Cardiac fibroblast (primary cell): Measurements from ENCODE around the gene SV2B.

Source experiments
- DNase-seq, 2 donors: peaks; one replicate each; pipeline versions ENCODE4 v3.0.0 to v3.0.0-alpha.2; 2010; ENCODE audit warnings: low read depth in 2 of 2
- H3K4me3 ChIP-seq, 2 donors: replicated peaks in 1 of 2; 1 replicate in 1 of 2; 2 replicates in 1 of 2; pipeline ENCODE4 v1.5.1; 2011; ENCODE audit warnings: low read depth in 2 of 2, low read length in 2 of 2, mild to moderate bottlenecking in 2 of 2, moderate library complexity in 1 of 2
- CTCF ChIP-seq: IDR thresholded peaks from one replicate; pipeline ENCODE4 v1.5.1; 2011; ENCODE audit warnings: low read depth, mild to moderate bottlenecking, low read length, inconsistent platforms

Gene SV2B

GRCh38 chr15:91196127-91196526 is 96.1 kb downstream of the SV2B start:
- no peak for DNase-seq

DNA sequence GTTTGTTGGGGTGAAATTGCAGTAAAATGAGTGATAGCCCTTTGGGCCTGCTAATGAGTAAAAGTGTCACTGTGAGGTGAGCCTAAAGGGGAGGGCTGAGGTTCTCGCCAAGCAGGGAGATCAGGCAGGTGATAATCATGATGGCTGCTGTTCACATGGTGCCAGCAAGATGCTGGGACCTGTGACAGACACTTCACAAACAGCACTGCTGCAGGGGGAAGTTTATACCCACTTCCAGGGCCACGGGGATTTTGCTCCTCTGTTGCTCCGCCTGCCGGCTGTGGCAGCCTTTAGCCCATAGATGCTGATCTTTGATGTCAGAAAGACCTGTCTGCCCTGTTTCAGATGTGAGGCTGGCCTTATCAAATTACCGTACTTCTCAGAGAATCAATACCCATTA is 96.7 kb downstream of the SV2B start:
- TF ChIP-seq CTCF: no peak
- no peak for DNase-seq
- H3K4me3 ChIP-seq: no peak overlapping the region

More at GRCh38 chr15:91196127-91196526, 96.1 kb downstream of the SV2B start:
- TF ChIP-seq CTCF: no peak
- no peak overlapping the region for H3K4me3 ChIP-seq

- no peak for DNase-seq
- H3K4me3 ChIP-seq: no peak overlapping the region
- TF ChIP-seq CTCF: no peak
Measured at GRCh38 chr15:91199511-91199910, 99.5 kb downstream of the SV2B start.

GRCh38 chr15:91200101-91200754 is 100.2 kb downstream of the SV2B start:
- no peak overlapping the region for H3K4me3 ChIP-seq
- DNase-seq: no peak
- TF ChIP-seq CTCF: no peak

DNA sequence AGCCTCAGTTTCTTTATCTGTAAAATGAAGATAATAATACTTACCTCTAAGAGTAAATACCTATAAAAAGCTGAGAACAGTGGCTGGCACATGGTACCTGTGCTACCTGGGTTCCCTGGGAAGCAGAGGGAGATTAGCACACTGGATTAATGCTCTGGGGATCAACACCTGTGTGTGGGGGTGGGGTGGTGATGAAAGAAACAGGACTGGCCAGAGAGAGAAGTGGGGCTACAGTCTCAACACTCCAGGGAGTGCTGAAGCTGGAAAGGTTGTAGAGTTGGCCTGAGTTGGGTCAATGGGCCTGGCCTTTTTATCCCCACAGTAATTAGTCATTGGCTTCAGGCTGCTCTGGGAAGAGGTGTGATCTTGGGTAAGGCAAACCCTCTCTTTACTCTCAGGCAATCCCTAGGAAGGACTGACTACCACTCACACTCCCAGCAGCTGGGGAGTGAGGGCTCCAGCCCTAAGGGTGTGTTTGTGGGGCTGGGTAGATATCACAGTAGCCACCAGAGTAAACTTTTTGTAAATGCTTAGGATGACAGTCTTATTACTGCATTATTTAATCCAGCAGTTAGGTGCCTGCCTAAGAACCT is 102.5 kb downstream of the SV2B start:
- DNase-seq: no peak
- no peak overlapping the region for H3K4me3 ChIP-seq
- TF ChIP-seq CTCF: no peak

GRCh38 chr15:91203619-91204203 is 103.7 kb downstream of the SV2B start:
- no peak for TF ChIP-seq CTCF
- H3K4me3 ChIP-seq: no peak overlapping the region
- DNase-seq: no peak
